Stimulated activated CD8-positive, alpha-beta memory T cell treated with anti-CD3 and anti-CD28 coated beads, Interleukin-7, amount 100 ng/mL, for 4 hours (primary cell): Measurements from ENCODE around the gene TET2.

Experiments used
- DNase-seq, 2 donors: peaks; one replicate each; pipeline ENCODE4 v3.0.0-alpha.2; 2020; ENCODE audit warnings: low read depth in 2 of 2

Gene TET2

GRCh38 chr4:105182211-105182610, 35.5 kb downstream of the TET2 start:
- DNase-seq = no peak

- no peak for DNase-seq
Observed at GRCh38 chr4:105184316-105184980, 37.8 kb downstream of the TET2 start.

DNA sequence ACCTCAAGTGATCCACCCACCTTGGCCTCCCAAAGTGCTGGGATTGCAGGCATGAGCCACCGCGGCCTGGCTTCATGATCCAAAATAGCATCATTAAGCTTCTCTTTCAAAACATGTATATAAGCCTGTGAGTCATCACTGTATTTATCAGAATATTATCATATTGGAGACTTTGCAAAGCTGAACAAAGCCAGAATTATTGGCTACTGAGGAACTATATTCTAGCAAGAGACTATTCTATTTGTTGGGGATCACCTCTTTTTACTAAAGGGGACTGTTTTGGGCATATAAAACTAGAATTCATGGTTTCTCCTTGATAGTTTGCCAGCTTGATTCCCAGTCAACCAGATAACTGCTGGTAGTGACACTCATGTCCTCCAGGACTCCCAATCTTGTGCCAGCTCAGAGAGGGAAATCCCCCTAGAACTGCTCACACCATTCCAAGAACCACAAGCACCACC, 40.1 kb downstream of the TET2 start:
- DNase-seq = no peak

- no peak for DNase-seq
Observed at GRCh38 chr4:105189855-105190650, 43.4 kb downstream of the TET2 start.

DNA sequence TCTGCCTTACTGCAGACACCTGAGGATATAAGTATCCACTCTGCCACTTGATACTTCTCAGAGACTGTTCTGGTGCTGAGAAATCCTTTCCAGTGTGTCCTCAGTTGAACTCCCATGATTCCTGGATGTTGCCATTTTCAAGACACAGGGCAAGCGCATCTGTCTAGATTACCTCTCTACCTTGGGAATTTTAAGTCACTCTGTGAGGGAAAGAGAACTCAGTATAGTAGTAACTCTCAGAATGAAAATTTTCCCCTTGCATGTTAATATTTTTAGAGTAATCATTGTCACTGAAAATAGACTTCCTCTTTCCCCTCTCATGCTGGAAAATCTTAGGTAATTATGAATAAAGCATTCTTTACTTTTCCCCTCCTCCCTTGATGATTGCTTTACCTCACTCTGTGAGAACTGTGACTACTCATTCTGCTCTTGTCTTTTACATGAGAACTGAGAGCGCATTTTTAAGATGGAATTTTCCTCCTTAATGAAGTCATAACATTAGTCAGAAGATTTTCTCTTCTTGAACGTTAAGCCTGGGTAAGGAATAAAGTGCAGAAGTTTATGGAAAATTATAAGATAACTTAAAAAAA, 45.0 kb downstream of the TET2 start:
- no peak for DNase-seq

GRCh38 chr4:105192474-105192873, 45.8 kb downstream of the TET2 start:
- no peak for DNase-seq

DNA sequence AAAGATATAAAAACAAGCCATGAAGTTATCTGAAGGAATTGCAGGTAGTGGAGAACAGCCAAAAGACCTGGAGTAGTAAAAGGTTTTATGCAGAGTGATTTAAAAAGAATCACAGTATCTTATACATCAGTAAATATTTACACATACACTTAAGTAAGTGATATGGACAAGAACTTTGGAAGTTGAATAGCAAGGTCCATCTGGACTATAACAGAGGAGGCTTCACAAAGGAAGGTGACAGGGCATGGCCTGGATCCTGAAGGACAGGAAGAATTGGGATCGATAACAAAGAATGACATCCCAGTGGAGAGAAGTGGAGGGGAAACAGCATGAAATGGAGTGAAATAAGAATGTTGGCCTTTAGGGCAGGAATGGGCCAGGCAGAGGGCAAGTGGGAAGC, 46.2 kb downstream of the TET2 start:
- DNase-seq = no peak

GRCh38 chr4:105193536-105193935, 46.9 kb downstream of the TET2 start:
- no peak for DNase-seq

- DNase-seq = no peak
Observed at GRCh38 chr4:105194328-105195231, 47.9 kb downstream of the TET2 start.

DNA sequence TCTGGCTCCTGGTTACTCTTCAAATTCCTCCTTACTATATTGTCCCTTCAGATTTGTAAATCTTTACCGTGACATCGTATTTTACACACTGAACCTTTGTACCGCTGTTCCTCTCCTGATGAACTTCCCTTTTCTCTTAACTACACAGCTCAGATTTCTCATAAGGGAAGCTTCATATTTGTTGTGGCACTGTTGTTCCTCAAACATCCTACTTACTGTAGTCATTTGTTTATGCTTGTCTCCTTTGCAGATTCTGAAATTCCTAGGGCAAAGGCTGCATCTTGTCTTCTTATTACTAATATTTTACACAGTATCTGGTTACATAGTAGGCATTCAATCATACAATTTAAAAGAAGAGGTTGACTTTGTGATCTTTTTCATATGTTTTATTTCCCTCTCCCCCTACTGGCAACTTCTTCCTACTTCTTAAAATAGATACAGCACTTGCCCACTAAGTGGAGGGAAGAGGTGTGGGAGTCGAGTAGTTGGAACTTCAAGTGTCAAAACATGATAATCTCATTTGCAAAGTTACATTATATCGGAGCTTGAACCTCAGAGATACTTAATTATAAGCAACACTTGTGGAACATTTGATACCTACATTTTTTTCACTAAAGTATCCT, 50.0 kb downstream of the TET2 start:
- DNase-seq = no peak

DNA sequence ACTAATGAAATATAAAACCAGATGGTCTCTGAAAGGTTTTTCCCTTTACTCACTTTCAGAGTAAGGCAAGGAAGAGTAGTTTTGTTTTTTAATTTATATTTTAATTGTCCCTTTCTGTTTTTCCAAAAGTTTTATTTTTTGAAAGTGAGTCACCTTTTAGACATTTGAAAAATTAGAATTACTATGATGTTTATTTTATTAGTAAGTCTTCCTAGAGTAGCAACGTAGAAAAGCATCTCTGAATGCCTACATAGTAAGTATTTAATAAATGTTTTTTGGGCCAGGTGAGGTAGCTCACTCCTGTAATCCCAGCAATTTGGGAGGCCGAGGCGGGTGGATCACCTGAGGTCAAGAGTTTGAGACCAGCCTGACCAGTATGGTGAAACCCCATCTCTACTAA, 51.1 kb downstream of the TET2 start:
- no peak for DNase-seq

DNA sequence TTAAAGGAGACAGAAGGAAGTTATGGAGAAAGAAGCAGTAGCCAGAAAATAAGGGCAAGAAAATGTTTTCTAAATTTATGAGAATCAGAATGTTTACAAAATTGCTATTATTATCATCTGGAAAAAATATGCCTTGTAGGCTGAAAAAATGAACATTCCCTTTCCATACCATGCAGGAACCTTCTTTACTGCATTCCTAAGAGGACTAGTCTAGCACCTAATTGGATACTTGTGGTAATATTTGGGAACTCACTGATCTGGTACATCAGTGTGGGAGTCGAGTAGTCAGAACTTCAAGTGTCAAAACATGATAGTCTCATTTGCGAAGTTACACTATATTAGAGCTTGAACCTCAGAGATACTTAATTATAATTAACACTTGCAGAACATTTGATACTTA, 51.9 kb downstream of the TET2 start:
- DNase-seq = no peak

GRCh38 chr4:105206214-105206613, 59.5 kb downstream of the TET2 start:
- no peak for DNase-seq

- DNase-seq = no peak
Observed at GRCh38 chr4:105207386-105207785, 60.7 kb downstream of the TET2 start.

- DNase-seq = no peak
Observed at GRCh38 chr4:105208561-105208960, 61.9 kb downstream of the TET2 start.

DNA sequence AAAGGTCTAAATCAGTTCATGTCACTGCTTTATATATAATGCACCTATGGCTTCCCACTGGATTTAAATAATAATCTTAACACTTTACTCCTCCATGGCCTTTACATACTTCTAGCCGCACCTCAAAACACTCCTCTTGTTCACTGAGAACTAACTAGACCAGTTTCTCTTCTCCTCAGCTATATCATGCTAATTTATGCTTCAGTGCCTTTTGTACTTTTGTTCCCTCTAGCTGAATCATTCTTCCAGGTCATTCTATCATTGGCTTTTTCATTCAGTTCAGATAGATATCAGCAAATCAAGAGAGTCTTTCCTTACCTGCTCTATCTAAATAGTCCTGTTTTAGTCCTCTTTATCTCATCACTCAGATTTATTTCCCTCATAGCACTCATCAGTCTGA, 64.2 kb downstream of the TET2 start:
- no peak for DNase-seq

- no peak for DNase-seq
Observed at GRCh38 chr4:105215609-105216313, 69.1 kb downstream of the TET2 start.

DNA sequence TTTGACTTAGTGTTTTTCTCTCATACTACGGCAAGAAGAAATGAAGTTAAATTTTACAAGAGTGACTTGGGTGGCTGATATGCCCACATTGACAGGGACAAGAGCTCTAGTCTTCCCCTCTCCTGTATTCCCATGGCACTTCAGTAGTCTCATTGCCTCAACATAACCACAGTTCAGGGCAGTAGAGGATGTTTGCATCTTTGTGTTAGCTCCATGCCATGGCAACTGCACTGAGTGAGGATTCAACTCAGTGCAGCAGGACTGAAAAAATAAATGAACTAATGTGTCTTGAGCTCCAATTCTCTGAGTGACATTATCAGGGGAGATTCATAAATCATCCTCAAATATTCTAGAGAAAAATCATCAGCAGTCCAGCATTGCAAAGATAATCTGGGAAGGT, 78.8 kb downstream of the TET2 start:
- DNase-seq = no peak

DNA sequence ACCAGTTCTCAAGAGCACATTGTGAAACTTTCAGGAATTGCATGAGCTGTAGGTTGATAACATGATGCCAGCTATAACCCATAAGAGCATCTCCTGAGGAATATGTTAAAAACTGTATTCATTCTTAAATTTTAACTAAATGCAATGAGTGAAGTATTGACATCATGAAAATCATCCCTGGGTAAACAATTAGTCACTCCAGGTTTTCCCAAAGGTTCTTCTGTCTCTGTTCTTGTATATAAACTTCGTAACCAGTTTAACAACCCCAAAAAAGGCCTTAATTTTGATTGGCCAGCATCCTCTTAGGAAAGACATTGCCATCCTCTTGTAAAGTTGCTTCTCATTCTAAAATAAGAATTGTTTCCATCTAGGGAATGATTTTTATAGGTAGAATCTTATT, 80.4 kb downstream of the TET2 start:
- DNase-seq = no peak

DNA sequence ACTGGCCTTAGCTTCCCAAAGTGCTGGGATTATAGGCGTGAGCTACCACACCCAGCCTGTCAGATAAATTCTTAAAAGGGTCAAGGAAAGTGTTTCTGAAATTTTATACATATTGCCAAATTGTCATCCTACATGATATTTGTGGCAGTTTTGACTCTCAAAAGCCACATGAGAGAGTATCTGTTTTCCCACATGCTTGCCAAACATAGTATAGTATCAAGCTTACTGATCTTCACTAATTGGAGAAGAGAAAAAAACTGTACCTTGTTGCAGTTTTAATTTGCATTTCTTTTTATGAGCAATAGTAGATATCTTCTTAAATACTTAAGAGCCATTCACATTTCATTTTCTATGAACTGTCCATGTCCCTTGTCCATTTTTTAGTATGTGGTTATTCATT, 83.6 kb downstream of the TET2 start:
- no peak for DNase-seq

DNA sequence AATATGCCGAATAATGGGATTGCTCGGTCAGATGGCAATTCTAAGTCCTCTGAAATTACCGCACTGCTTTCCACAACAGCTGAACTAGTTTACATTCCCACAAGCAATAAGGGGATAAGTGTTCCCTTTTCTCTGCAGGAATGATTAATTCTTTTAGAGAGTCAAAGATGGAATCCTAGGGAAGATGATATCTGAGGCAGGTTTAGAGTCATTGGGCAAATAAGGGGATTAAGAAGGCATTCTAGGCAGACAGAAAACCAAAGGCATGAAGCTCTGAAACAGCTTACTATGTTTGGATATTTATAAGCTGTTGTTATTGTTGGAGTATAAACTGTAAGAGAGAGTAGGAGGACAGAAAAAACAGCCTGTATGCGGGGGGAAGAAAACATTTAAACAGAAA, 85.7 kb downstream of the TET2 start:
- DNase-seq = no peak
